Progenitor cell of endocrine pancreas (in vitro differentiated cells): ENCODE results near the gene GUCD1. TPM values are rescaled to one million over a fixed set of nuclear protein-coding genes. Genes with fewer than 3 reads are reported as not detected.
"Not testable (repeated sequence)": the region's sequence is repeated elsewhere in the genome, so short reads cannot be mapped to it uniquely, and the experiment has no call there.

Source experiments
- DNase-seq: peaks from one replicate; pipeline ENCODE4 v3.0.0; 2021; ENCODE audit warnings: low spot score; ENCODE audit not compliant: unreplicated experiment
- H3K27ac Mint-ChIP-seq: 2 replicates; pipeline ENCODE4 v1.8.0; 2021; ENCODE audit warnings: mild to moderate bottlenecking, moderate library complexity, mixed read lengths
- H3K27me3 Mint-ChIP-seq: 2 replicates; pipeline ENCODE4 v1.8.0; 2021; ENCODE audit warnings: mixed read lengths
- H3K36me3 Mint-ChIP-seq: 2 replicates; pipeline ENCODE4 v1.8.0; 2022; ENCODE audit warnings: mixed read lengths; ENCODE audit not compliant: insufficient read depth
- H3K4me1 Mint-ChIP-seq: 2 replicates; pipeline ENCODE4 v1.8.0; 2021; ENCODE audit warnings: low read depth, mixed read lengths
- H3K4me3 Mint-ChIP-seq: 2 replicates; pipeline ENCODE4 v1.8.0; 2021; ENCODE audit warnings: low read depth, mild to moderate bottlenecking, moderate library complexity, mixed read lengths
- H3K9me3 Mint-ChIP-seq: 2 replicates; pipeline ENCODE4 v1.8.0; 2021; ENCODE audit warnings: low read depth, mixed read lengths
- CTCF ChIP-seq: fragments of 200-600 bp; sonication (generic); IDR thresholded peaks from one replicate; pipeline ENCODE4 v1.5.0; 2021; ENCODE audit warnings: antibody characterized with exemption, mild to moderate bottlenecking; ENCODE audit not compliant: unreplicated experiment
- total RNA-seq: library from RNA; stranded (reverse); gene quantifications from 2 replicates; pipeline ENCODE4 v1.2.1, GENCODE V29; 2021

The GUCD1 gene
- total RNA-seq, 1 donor from 2014 or later: 67.5 TPM

- Mint-ChIP-seq H3K27ac (no peak overlapping the region), H3K27me3 (no peaks in the 10 kb centered on the region), H3K9me3 (no peaks in the 10 kb centered on the region), H3K36me3 (peaks cover 9% of the 10 kb centered on the region), H3K4me1 (peaks cover 19% of the 10 kb centered on the region), H3K4me3 (no peak overlapping the region)
- TF ChIP-seq CTCF: no peak
- no peak for DNase-seq
These were observed 4.5 kb upstream of the GUCD1 start for GRCh38 chr22:24559471-24559870.

GRCh38 chr22:24555165-24556039 lies 464 bp upstream of the GUCD1 start, which contains the start of gene SNRPD3:
Gene SNRPD3, plus strand, starts transcription at chr22:24555999. Its CDS starts 1,676 bp downstream, at chr22:24557675.
- Mint-ChIP-seq H3K36me3 (peaks cover 8% of the 10 kb centered on the region), H3K27me3 (no peaks in the 10 kb centered on the region), H3K4me1 (peaks cover 30% of the 10 kb centered on the region), H3K9me3 (no peaks in the 10 kb centered on the region), H3K4me3 (peak within 1 kb of the TSS; percentile 99), H3K27ac (peak within 1 kb of the TSS; percentile 96)
- peak; percentile 99 for DNase-seq
- no peak for TF ChIP-seq CTCF

- H3K9me3 Mint-ChIP-seq: no peaks in the 10 kb centered on the region
- H3K36me3 Mint-ChIP-seq: peaks cover 8% of the 10 kb centered on the region
- H3K4me1 Mint-ChIP-seq: peaks cover 30% of the 10 kb centered on the region
- DNase-seq: no peak
- H3K27ac Mint-ChIP-seq: peak overlapping the region; percentile 93
- TF ChIP-seq CTCF: no peak
- H3K27me3 Mint-ChIP-seq: no peaks in the 10 kb centered on the region
- H3K4me3 Mint-ChIP-seq: peak overlapping the region; percentile 99
These were observed 1.2 kb downstream of the GUCD1 start for GRCh38 chr22:24553597-24554312.

- Mint-ChIP-seq H3K27ac (peak overlapping the region; percentile 81), H3K4me1 (peaks cover 26% of the 10 kb centered on the region)
- not testable (repeated sequence) for H3K36me3 Mint-ChIP-seq, DNase-seq, H3K27me3 Mint-ChIP-seq, H3K4me3 Mint-ChIP-seq, H3K9me3 Mint-ChIP-seq
These were observed 2.2 kb downstream of the GUCD1 start for GRCh38 chr22:24552503-24553286.

- no peak for TF ChIP-seq CTCF
These were observed 4.0 kb downstream of the GUCD1 start for GRCh38 chr22:24550902-24551435.

More at GRCh38 chr22:24550902-24551435, 4.0 kb downstream of the GUCD1 start:
- Mint-ChIP-seq H3K36me3 (peaks cover 9% of the 10 kb centered on the region), H3K4me1 (peaks cover 13% of the 10 kb centered on the region), H3K27me3 (no peaks in the 10 kb centered on the region), H3K4me3 (no peak overlapping the region), H3K9me3 (no peaks in the 10 kb centered on the region), H3K27ac (peak overlapping the region; percentile 9)
- DNase-seq: no peak
